ENCODE measurements around the gene APOM.

- TF ChIP-seq CTCF (IDR thresholded peaks at IDR 0.05; ENCODE audit: low read depth, low read length, missing input control) (no peak), JUND (IDR thresholded peaks at IDR 0.05) (no peak), GABPA (IDR thresholded peaks at IDR 0.05 in 1 of 2, conservative IDR thresholded peaks at IDR 0.05 in 1 of 2) (no peak), YY1 (IDR thresholded peaks at IDR 0.05) (peak; percentile 89), TAF1 (conservative IDR thresholded peaks at IDR 0.05) (peak; percentile 94)
Measured at GRCh38 chr6:31652925-31653724, 2.6 kb upstream of the APOM start.

Data from liver (tissue), 3 donors.